GM03348 (cell line): ENCODE measurements around the gene SYNPO2.
A peak's percentile ranks its signal among the peaks of the same experiment; 100 is the strongest.
"Not testable (repeated sequence)": the region's sequence is repeated elsewhere in the genome, so short reads cannot be mapped to it uniquely, and the experiment has no call there.

Source experiments
- DNase-seq: peaks from one replicate; pipeline ENCODE4 v3.0.0; 2012; ENCODE audit warnings: low spot score

Gene SYNPO2

DNA sequence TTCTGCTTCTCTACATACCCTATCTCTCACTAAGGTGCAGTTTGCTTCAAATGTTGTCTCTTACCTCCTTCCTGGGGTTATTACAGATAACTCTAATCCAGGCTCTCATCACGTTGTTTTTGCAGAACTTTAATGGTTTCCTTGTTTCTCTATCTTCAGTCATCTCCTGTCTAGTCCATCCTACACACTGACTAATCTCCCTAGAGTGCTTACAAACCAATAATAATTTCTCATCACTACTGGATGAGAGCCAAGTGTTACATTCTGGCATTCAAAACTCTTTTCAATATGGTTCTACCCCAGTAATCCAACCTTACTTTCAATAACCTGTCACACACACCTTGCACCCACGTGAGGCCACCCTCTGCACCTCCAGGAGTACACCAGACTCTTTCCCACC is 86.1 kb downstream of the SYNPO2 start:
- DNase-seq = peak; percentile 31

GRCh38 chr4:118975449-118976192 is 87.0 kb downstream of the SYNPO2 start:
- no peak for DNase-seq

DNA sequence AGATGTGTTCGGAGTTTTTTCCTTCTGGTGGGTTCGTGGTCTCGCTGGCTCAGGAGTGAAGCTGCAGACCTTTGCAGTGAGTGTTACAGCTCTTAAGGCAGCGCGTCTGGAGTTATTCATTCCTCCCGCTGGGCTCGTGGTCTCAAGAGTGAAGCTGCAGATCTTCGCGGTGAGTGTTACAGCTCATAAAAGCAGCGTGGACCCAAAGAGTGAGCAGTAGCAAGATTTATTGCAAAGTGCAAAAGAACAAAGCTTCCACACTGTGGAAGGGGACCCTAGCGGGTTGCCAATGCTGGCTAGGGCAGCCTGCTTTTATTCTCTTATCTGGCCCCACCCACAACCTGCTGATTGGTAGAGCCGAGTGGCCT is 87.5 kb downstream of the SYNPO2 start:
- DNase-seq = not testable (repeated sequence)

GRCh38 chr4:118977100-118977499 is 88.4 kb downstream of the SYNPO2 start:
- DNase-seq = not testable (repeated sequence)

DNA sequence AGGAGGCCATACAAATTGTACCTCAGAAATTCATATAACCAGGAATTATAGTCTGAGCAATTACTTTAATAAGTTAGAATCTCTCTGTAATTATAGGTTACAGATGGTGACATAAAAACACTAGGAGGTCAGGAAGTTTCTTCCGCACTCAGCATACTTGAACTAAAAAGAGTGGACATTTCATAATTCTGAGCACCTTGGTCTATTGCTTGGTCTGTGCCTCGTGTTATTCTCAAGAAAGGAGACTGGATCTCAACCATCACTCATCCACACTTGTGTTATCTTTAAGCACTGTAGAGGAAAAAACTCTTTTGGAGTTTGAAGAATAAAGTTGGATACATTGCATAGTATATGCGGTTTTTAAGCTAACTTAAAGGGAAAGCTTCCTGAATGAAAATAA is 91.1 kb downstream of the SYNPO2 start:
- DNase-seq = no peak

- DNase-seq = no peak
Observed at GRCh38 chr4:118981171-118981838, 92.7 kb downstream of the SYNPO2 start.

GRCh38 chr4:118981839-118982381 is 93.3 kb downstream of the SYNPO2 start:
- DNase-seq = peak; percentile 88

DNA sequence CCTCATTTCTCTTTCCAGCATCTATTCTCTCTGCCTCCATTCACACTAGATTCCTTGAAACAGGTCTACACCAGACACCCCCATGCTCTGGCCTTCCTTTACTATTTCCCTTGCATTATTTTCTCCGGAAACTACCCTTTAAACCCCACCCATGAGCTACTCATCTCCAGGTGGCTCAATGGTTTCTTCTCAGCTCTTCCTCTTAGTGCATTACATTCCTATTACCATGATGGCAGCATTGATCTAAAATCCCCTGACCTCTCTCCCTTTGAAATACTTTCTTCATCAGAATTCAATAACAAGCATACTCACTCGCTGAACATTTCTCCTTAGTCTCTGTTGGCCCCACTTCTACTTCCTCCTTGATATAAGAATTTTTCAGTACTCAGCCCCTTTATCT is 94.6 kb downstream of the SYNPO2 start:
- no peak for DNase-seq

- no peak for DNase-seq
Observed at GRCh38 chr4:118983831-118984230, 95.2 kb downstream of the SYNPO2 start.

GRCh38 chr4:118985170-118986000 is 96.7 kb downstream of the SYNPO2 start:
- no peak for DNase-seq

DNA sequence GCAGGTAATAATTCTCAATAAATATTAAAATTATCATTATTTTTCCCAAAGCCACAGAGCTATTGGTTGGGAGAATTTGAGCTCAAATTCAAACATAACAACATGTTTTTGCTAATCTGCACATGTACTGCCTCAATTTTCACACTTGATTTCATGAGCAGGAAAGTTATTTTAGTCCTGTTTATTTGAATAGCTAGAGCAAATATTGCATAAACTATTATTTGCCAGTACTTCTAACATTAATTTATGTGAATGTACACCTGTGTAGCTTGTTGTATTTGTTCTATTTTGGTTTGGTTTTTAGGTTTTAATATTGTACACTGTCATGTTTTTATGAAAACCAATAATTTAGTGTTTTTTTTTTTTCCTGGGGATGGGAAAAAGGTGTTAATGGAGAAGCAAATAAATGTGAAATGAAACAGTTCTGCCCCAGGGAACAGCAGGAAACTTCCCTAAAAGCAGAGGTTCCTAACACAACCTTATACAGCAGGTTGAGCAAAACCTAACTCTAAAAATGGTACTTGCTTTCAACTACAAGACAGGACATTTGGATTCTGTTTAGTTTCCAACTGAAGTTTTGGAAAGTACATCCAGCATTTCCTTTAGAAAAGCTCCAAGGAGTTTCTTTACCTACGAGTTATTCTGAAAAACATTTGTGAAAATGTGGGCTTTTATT is 99.4 kb downstream of the SYNPO2 start:
- no peak for DNase-seq

DNA sequence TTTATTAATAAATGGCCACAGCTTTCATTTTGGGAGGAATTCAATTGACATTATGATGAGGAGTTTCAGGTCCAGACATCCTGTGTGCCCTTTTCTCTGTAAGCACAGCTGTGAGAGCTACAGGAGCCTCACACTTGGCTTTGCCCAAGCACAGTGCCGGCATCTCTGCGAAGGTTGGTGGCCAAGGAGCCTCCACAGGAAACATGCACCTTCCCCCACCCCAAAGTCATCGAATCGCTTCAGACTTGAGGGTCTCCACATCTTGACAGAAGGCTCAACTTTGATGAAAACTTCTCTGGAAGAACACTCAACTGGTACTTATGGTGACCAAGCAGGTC is 100.0 kb downstream of the SYNPO2 start:
- DNase-seq = no peak

DNA sequence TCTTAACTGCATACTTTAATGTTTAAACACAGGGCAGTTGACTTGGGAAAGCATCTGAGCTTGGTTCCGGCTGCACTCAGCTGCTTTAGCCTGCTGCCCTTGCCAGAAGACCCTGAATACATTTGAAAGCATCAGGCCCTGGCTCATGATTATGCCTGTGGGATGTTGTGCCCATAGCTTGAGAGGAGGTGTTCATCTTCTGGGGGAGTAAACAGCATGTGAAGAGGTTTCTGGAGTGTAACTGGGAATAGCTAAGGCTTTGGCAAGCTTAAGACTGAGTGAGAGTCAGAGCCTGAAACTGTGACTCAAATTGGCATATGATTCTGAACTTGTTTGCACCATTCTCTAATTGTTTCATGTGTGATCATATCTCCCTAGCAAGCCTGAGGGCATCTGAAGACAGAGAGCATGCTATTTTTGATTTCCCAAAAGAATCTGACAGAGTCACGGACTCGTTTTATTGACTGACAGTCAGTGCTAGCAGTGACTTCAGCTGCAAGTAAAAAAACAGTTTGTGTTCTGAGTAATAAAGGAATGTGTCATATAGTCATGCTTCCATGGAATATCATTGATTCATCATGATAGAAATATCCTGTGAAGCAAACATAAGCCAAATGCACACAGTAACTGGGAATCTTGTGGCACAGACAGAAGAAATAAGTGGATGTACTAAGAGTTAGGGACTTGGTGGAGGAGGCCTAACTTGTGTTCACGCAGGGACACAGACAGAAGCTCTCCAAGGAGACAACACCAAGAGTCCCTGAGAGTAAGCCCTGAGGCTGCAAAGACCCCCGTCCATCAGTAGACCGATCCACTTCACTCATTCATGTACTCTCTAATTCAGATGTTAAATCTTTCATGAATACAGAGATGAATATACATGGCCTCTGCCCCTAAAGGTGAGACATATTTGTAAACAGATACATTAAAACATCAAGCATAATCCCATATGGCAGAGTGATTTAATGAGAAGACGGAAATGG is 100.7 kb downstream of the SYNPO2 start:
- DNase-seq = peak; percentile 74

- no peak for DNase-seq
Observed at GRCh38 chr4:118991686-118992085, 103.0 kb downstream of the SYNPO2 start.

DNA sequence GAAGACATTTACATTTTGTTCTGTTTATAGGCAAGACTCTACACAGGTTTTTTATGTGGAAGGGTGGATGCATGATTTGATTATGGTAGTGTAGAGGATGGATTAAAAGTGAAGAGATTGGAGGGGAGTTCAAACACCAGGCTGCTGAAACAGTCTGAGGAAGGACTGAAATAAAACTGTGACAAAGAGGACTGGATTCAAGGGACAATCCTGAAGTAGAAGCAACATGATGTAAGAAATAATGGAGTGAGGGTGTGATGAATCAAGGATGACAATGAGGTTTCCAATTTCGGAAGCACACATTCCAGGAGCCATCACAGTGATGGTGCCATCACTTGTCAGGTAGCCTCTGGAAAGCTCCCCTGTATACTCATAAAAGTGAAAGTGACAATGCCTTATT is 103.5 kb downstream of the SYNPO2 start:
- no peak for DNase-seq

GRCh38 chr4:118993333-118993732 is 104.7 kb downstream of the SYNPO2 start:
- DNase-seq = no peak

- DNase-seq = no peak
Observed at GRCh38 chr4:118994030-118994429, 105.4 kb downstream of the SYNPO2 start.

- no peak for DNase-seq
Observed at GRCh38 chr4:118995693-118996391, 107.2 kb downstream of the SYNPO2 start.

GRCh38 chr4:118997601-118998000 is 108.9 kb downstream of the SYNPO2 start:
- DNase-seq = peak; percentile 31

DNA sequence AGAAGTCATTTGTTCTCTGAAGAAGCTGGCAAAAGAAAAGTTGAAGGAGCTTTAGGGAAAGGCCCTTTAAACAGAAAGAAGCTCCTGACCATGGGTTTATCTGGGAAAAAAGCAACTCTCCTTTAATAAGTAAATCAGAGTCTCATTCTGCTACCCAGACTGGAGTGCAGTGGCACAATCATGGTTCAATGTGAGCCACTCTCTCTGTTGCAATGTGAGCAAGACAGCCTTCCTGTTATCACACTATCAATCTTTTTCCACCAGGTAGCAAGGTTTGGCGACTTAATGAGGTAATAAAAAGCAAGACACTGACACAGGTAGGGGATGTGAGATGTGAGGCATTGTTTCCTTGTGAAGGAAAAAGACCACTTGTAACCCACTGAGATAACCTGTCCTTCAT is 111.3 kb downstream of the SYNPO2 start:
- DNase-seq = no peak
